ENCODE measurements around the gene B4GALNT4.
"Not testable (repeated sequence)": the region's sequence is repeated elsewhere in the genome, so short reads cannot be mapped to it uniquely, and the experiment has no call there.

B4GALNT4 gene

DNA sequence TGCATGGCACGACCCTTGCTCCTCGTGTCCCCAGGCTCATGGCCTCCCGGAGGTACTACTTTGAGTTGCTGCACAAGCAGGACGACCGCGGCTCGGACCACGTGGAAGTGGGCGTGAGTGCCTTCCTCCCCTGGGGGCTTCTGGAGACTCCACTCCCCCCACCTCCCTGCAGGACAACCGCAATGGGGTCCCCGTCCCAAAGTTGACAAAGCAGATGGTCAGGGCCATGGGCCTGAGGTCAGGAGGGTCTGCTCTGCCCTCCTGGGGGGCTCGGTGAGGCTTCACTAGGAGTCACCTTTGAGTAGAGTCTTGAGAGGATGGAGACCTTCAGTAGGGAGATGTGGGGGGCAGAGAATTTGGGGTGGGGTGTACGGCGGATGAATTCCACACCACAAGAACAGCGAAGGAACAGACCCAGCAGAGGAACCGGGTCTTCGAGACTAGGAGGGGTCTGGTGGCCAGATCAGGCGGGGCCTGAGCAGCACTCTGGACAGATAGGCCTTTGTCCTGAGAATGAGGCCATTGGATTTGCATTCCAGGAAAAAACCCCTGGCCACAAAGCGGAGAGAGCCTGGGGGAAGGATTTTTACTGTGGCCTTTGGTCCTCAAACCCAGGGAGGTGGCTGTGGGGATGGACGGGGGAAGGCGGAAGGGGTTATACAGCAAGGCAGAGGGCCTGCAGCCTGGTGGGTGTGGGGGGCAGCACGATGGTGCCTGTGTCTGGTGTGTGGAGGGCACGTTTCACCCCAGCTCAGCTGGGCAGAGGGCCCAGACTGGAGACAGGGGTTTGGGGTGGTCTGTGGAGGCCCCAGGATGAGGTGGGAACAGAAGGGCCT, 4.6 kb downstream of the B4GALNT4 start:
- DNase-seq (ENCODE audit: low read depth, low spot score) = no peak

DNA sequence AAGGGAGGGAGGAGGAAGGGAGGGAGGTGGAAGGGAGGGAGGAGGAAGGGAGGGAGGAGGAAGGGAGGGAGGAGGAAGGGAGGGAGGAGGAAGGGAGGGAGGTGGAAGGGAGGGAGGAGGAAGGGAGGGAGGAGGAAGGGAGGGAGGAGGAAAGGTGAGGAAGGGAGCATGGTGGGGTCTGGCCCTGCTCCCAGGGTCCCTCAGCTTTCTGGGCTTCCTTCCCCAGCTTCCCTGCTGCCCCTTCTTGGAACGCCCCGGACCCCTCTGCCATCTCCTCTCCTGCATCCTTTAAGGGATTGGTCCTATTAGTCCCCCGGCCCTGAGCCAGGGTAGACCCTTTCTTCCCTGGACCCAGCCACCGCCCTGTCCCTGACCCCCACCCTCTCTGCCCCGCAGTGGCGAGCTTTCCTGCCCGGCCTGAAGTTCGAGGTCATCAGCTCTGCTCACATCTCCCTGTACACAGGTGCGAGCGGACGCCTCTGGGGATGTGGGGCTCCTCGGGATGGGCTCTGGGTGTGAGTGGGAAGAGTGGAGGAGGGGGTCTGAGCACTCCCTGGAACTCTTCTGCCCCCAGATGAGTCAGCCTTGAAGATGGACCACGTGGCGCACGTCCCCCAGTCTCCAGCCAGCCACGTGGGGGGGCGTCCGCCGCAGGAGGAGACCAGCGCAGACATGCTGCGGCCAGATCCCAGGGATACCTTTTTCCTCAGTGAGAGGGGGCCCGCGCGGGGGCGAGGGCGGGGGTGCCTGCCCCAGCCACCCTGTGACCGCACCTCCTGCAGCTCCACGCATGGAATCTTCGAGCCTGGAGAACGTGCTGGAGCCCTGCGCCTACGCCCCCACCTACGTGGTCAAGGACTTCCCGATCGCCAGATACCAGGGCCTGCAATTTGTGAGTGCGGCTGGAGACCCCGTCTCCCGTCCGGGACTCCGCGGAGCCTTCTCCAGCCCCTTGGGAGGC, 6.0 kb downstream of the B4GALNT4 start:
- DNase-seq (ENCODE audit: low read depth, low spot score) = no peak

DNA sequence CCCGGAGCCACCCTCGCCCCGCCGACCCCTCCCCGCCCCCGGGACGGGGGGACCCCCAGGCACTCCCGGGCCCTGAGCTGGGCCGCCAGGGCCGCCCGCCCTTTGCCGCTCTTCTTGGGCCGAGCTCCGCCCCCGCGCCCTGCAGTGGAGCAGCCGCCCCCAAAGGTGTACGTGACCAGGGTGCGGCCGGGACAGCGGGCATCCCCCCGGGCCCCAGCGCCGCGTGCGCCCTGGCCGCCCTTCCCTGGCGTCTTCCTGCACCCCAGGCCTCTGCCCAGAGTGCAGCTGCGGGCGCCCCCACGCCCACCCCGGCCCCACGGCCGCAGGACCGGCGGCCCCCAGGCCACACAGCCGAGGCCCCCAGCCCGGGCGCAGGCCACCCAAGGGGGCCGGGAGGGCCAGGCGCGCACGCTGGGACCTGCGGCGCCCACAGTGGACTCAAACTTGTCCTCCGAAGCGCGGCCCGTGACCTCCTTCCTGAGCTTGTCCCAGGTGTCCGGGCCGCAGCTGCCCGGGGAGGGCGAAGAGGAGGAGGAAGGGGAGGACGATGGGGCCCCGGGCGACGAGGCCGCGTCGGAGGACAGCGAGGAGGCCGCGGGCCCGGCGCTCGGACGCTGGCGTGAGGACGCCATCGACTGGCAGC, 7.4 kb downstream of the B4GALNT4 start:
- DNase-seq (ENCODE audit: low read depth, low spot score) = no peak

GRCh38 chr11:377174-377865, 8.0 kb downstream of the B4GALNT4 start:
- no peak for DNase-seq (ENCODE audit: low read depth, low spot score)

DNA sequence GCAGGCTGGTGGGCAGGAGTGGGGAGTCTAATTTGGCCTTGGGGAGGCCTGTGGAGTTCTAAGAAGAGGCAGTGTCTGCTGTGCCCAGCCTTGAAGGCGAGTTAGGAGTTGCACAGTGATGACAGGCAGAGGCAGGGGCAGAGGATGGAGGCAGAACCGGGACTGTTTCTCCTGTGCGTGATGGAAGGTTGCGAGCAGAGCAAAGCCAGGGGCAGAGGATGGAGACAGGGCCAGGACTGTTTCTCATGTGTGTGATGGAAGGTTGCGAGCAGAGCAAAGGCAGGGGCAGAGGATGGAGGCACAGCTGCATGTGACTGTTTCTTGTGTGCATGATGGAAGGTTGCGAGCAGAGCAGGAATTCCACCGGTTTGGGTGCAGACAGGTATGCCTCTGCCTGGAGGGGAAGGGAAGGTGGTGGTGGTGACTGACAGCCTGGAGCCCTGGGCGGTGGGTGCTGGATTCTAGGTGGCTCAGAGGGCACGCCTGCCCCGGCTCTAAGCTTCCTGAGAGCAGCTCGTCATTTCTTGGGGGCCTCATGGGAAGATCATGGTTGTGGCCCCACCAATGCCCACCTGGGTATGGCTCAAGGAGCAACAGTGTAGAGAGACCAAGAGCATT, 8.7 kb downstream of the B4GALNT4 start:
- DNase-seq (ENCODE audit: low read depth, low spot score) = no peak

GRCh38 chr11:379205-380094, 10.2 kb downstream of the B4GALNT4 start:
- DNase-seq (ENCODE audit: low read depth, low spot score) = no peak

DNA sequence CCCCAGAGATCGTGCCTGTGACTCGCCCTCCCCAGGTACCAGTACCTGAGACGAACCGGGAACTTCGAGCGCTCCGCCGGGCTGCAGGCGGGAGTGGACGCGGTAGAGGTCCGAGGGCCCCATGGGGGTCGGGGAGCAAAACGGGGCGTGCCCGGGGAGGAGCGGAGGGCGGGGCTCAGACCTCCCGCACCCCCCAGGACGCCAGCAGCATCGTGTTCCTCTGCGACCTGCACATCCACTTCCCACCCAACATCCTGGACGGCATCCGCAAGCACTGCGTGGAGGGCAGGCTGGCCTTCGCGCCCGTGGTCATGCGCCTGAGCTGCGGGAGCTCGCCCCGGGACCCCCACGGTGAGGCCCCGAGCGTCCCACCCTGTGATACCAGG, 10.8 kb downstream of the B4GALNT4 start:
- no peak for DNase-seq (ENCODE audit: low read depth, low spot score)

DNA sequence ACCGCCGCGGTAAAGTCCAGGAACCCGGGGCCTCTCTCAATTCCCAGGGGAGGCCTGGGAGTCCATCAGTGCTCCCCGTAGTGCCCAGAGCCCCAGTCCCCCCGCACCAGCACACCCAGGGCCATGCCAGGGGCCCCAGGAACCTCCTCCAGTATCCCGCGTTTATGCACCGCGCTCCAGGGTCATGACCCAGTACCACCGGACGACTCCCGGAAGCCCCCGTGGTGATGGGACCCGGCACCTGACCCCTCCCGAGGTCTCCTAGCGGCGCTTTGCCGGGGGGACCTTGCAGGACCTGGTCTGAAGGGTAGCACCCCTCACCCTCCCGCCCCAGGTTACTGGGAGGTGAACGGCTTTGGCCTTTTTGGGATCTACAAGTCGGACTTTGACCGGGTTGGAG, 11.2 kb downstream of the B4GALNT4 start:
- no peak for DNase-seq (ENCODE audit: low read depth, low spot score)

- DNase-seq (ENCODE audit: low read depth, low spot score) = no peak
Measured at GRCh38 chr11:380996-381395, 11.7 kb downstream of the B4GALNT4 start.

DNA sequence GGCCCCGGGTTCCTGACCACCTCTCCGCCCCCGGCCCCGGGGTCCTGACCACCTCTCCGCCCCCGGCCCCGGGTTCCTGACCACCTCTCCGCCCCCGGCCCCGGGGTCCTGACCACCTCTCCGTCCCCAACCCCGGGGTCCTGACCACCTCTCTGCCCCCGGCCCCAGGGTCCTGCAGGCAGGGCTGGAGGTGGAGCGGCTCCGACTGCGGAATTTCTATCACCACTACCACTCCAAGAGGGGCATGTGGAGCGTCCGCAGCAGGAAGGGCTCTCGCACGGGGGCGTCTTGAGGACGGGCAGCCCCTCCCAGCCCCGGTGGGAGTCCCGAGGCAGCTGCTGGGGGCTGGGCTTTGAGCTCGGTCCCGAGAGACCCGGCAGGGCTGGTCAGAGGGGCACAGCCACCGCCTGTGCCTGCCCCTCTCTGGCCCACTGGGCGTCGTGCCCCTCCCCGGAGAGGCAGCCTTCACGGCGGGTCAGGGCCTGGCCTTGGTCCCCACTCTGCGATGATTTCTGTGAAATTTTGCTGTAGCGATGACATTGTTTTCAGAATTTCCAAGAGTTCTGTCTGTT, 12.3 kb downstream of the B4GALNT4 start:
- DNase-seq (ENCODE audit: low read depth, low spot score) = no peak

DNA sequence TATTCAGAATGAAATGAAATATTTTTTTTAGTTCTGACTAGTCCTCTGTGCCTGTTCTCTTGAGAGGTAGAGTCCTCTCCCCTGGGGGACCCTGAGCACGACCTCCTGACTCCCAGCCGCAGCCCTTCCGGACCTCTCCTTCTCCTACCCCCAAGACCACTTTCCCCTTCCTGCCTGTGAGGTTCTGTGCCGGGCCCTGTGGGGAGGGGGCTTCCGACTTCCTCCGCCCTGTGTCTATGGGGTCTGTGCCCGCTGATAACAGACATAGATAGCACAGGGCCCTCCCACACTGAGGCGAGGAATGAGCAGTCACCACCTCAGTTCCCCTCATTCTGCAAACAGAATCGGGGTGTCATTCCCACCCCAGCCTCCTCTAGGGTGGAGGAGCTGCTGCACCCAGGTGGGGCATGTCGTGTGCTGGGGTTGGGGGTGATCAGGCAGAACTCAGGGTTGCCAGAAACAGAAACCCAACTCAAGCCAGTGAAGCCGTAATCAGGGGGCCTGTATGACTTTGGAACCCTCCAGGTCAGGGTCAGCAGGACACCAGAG, 12.9 kb downstream of the B4GALNT4 start:
- no peak for DNase-seq (ENCODE audit: low read depth, low spot score)

- DNase-seq (ENCODE audit: low read depth, low spot score) = no peak
Measured at GRCh38 chr11:383431-383830, 14.1 kb downstream of the B4GALNT4 start.

DNA sequence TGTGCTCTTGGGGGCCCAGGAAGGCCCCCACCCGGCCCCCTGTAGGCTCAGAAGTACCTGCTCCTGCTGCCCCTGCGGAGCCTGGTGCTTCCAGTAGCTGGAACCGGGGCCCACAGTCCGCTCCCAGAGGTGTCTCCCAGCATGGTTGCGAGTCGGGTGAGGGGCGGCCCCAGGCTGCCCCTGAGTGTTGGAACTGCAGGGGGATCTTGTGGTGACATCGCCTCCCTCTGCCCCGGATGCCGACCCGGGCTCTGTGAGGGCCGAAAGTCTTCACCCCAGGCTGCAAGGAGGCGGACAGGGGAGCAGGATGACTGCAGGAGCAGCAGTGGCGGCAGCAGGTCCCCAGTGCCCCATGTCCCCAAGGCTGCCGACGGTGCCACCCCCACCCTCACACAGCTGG, 15.2 kb downstream of the B4GALNT4 start:
- DNase-seq (ENCODE audit: low read depth, low spot score) = no peak

- no peak for DNase-seq (ENCODE audit: low read depth, low spot score)
Measured at GRCh38 chr11:385594-386351, 16.5 kb downstream of the B4GALNT4 start.

DNA sequence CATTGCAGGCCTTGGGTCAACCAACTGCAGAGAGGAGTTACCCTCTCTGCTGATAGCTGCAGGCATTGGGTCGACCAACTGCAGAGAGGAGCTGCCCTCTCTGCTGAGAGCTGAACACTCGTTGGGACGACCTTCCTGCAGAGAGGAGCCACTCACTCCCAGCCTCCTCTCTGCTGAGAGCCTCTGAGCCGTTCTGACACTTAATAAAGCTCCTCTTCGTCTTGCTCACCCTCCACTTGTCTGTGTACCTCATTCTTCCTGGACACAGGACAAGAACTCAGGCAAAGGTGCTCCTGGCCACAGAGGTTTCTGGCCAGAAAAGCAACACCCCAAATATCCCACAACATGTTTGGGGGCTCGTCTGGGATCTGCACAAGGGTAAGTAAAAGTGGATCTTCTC, 17.2 kb downstream of the B4GALNT4 start:
- no peak for DNase-seq (ENCODE audit: low read depth, low spot score)

DNA sequence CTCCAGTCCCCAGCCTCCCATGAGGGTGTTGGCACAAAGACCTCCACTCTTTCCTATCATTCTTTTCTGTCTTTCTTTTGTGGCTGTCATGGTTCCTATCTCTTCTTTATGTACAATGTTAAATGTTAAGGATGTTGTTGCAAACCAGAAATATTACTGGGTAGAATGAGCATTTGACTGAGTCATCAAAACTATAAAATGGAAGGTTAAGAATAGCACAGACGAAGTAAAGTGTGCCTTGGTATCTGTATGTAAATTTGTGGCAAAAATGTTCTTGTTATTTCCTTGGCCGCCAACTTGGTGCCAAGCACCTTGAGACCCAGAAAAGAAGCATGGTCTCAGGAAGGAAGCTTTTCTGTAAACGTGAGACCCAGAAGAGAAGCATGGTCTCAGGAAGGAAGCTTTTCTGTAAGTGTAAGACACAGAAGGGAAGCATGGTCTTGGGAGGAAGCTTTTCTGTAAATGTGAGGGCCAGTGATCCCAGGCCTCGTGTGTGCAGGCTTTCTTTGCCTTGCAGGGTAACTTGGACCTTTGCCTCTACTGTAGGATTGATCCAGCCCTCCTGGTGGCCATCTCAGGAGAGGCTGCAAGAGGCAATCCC, 18.0 kb downstream of the B4GALNT4 start:
- no peak for DNase-seq (ENCODE audit: low read depth, low spot score)

GRCh38 chr11:389369-389768, 20.1 kb downstream of the B4GALNT4 start:
- not testable (repeated sequence) for DNase-seq (ENCODE audit: low read depth, low spot score)

GRCh38 chr11:390175-390574, 20.9 kb downstream of the B4GALNT4 start:
- DNase-seq (ENCODE audit: low read depth, low spot score) = no peak

All from smooth muscle cell of the brain vasculature (primary cell).